ENCODE results near the gene TMEM117. TPM values are rescaled to one million over a fixed set of nuclear protein-coding genes. Genes with fewer than 3 reads are reported as not detected.

The TMEM117 gene
- total RNA-seq, 1 donor from 2014 or later = not detected

DNA sequence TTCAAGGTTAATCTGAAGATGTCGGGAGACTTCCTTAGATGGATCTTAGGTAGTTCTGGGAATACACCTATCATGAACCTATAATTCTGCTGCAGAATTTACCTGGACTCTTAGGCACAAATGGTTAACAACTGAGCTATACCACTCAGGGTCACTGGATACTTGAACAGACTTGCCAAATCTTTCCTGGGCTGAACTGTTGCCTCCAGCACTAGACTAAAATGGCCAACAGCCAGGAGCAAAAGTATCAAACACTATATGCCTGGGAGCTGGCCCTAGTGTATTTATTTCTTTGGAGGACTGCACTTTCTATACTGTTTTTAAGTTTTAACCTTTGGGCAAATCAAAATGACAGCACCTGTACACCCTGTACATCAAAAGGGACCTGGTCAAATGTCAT is 252.8 kb downstream of the TMEM117 start:
- no peak overlapping the region for H3K27ac Mint-ChIP-seq (ENCODE audit: unreplicated experiment)
- H3K4me1 Mint-ChIP-seq (ENCODE audit: low read depth, unreplicated experiment) = no peaks in the 10 kb centered on the region
- H3K9me3 Mint-ChIP-seq (ENCODE audit: unreplicated experiment) = peaks cover 2% of the 10 kb centered on the region
- H3K27me3 Mint-ChIP-seq (ENCODE audit: unreplicated experiment) = no peaks in the 10 kb centered on the region
- no peaks in the 10 kb centered on the region for H3K36me3 Mint-ChIP-seq (ENCODE audit: unreplicated experiment)
- no peak for TF ChIP-seq CTCF (IDR thresholded peaks at IDR 0.05; ENCODE audit: partially characterized antibody, unreplicated experiment)
- no peak for DNase-seq
- no peak overlapping the region for H3K4me3 Mint-ChIP-seq (ENCODE audit: unreplicated experiment)

DNA sequence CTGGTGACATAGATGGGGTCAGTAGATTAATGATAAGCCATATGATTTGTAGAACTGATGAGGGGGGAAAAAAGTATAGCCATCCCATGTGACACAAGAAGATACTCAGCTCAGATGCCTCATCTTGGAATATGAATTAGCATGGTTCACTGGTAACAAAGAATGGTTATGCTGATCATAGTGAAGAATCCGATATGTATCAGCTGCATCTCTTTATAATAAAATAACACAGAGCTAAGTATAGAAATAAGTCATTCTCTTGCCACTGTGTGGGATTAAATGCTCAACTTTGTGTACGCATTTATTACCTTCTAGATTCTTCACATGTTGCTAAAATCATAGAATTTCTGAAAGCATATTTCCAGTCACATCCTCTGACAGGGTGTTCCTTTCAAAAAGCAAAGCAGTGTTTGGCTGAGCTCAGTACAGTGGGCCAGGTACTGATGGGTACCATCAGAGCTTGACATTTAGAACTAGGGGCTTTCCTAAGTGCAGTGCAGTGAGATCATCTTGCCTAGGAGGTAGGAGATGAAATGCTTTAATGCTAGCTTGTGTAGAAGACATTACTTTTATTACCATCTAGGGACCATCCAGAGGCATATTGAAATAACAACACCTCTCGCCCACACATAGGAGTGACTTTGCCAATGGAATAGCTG is 256.2 kb downstream of the TMEM117 start:
- no peak for TF ChIP-seq CTCF (IDR thresholded peaks at IDR 0.05; ENCODE audit: partially characterized antibody, unreplicated experiment)
- no peak overlapping the region for H3K4me3 Mint-ChIP-seq (ENCODE audit: unreplicated experiment)
- no peaks in the 10 kb centered on the region for H3K36me3 Mint-ChIP-seq (ENCODE audit: unreplicated experiment)
- H3K9me3 Mint-ChIP-seq (ENCODE audit: unreplicated experiment) = peaks cover 2% of the 10 kb centered on the region
- no peaks in the 10 kb centered on the region for H3K4me1 Mint-ChIP-seq (ENCODE audit: low read depth, unreplicated experiment)
- no peak for DNase-seq
- H3K27ac Mint-ChIP-seq (ENCODE audit: unreplicated experiment) = no peak overlapping the region
- H3K27me3 Mint-ChIP-seq (ENCODE audit: unreplicated experiment) = no peaks in the 10 kb centered on the region

DNA sequence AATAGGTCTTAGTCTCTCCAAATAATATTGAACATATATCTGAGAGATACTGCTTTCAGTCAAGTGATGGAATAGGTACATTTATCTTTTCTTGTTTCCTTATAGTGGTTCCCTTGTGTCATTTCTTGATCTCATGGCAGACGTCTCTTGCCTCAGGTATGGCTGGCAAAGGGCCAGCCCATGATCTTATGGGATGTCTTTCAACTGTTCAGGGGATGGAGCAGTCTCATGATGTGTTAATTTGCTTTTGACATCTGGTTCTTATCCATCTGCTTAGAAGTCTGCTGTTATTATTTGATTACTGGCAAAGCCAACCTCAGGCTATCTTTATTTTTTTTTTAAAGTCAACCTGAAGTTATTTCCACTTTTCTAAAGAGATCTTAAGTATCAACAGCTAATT is 262.9 kb downstream of the TMEM117 start:
- H3K4me1 Mint-ChIP-seq (ENCODE audit: low read depth, unreplicated experiment) = peaks cover 2% of the 10 kb centered on the region
- H3K9me3 Mint-ChIP-seq (ENCODE audit: unreplicated experiment) = no peaks in the 10 kb centered on the region
- H3K36me3 Mint-ChIP-seq (ENCODE audit: unreplicated experiment) = no peaks in the 10 kb centered on the region
- no peak overlapping the region for H3K27ac Mint-ChIP-seq (ENCODE audit: unreplicated experiment)
- H3K27me3 Mint-ChIP-seq (ENCODE audit: unreplicated experiment) = no peaks in the 10 kb centered on the region
- TF ChIP-seq CTCF (IDR thresholded peaks at IDR 0.05; ENCODE audit: partially characterized antibody, unreplicated experiment) = no peak
- H3K4me3 Mint-ChIP-seq (ENCODE audit: unreplicated experiment) = no peak overlapping the region
- no peak for DNase-seq

- Mint-ChIP-seq H3K27ac (ENCODE audit: unreplicated experiment) (no peak overlapping the region), H3K36me3 (ENCODE audit: unreplicated experiment) (no peaks in the 10 kb centered on the region)
- TF ChIP-seq CTCF (IDR thresholded peaks at IDR 0.05; ENCODE audit: partially characterized antibody, unreplicated experiment) = no peak
Observed at GRCh38 chr12:44099486-44099885, 263.6 kb downstream of the TMEM117 start.

GRCh38 chr12:44100264-44100663 is 264.4 kb downstream of the TMEM117 start:
- DNase-seq = no peak
- Mint-ChIP-seq H3K27ac (ENCODE audit: unreplicated experiment) (no peak overlapping the region), H3K9me3 (ENCODE audit: unreplicated experiment) (no peaks in the 10 kb centered on the region), H3K4me3 (ENCODE audit: unreplicated experiment) (no peak overlapping the region), H3K36me3 (ENCODE audit: unreplicated experiment) (no peaks in the 10 kb centered on the region), H3K4me1 (ENCODE audit: low read depth, unreplicated experiment) (peaks cover 2% of the 10 kb centered on the region), H3K27me3 (ENCODE audit: unreplicated experiment) (no peaks in the 10 kb centered on the region)
- no peak for TF ChIP-seq CTCF (IDR thresholded peaks at IDR 0.05; ENCODE audit: partially characterized antibody, unreplicated experiment)

More at GRCh38 chr12:44099486-44099885, 263.6 kb downstream of the TMEM117 start:
- Mint-ChIP-seq H3K27me3 (ENCODE audit: unreplicated experiment) (no peaks in the 10 kb centered on the region), H3K4me1 (ENCODE audit: low read depth, unreplicated experiment) (peaks cover 2% of the 10 kb centered on the region), H3K4me3 (ENCODE audit: unreplicated experiment) (no peak overlapping the region), H3K9me3 (ENCODE audit: unreplicated experiment) (no peaks in the 10 kb centered on the region)
- no peak for DNase-seq

Data from glutamatergic neuron (in vitro differentiated cells).